LNCaP clone FGC (cell line): ENCODE results near the gene SLC30A3.
A peak's percentile ranks its signal among the peaks of the same experiment; 100 is the strongest.

ENCODE experiments used
- DNase-seq: peaks from one replicate; pipeline ENCODE4 v3.0.0-alpha.2; 2011; ENCODE audit warnings: low read depth
- H3K4me3 ChIP-seq: 2 replicates; pipeline ENCODE4 v1.5.1; 2011; ENCODE audit warnings: mild to moderate bottlenecking, low read depth, low read length, control low read depth
- CTCF ChIP-seq: IDR thresholded peaks from 2 replicates; pipeline ENCODE4 v1.5.1; 2012; ENCODE audit warnings: mild to moderate bottlenecking; ENCODE audit not compliant: control insufficient read depth, insufficient read depth; ENCODE audit errors: extremely low read depth

Gene SLC30A3

GRCh38 chr2:27249159-27249890, 13.5 kb downstream of the SLC30A3 start:
- no peak overlapping the region for H3K4me3 ChIP-seq
- peak; percentile 27 for DNase-seq
- no peak for TF ChIP-seq CTCF

GRCh38 chr2:27247893-27248292, 15.0 kb downstream of the SLC30A3 start:
- TF ChIP-seq CTCF = no peak

GRCh38 chr2:27245626-27246025, 17.2 kb downstream of the SLC30A3 start:
- no peak for TF ChIP-seq CTCF
- H3K4me3 ChIP-seq = no peak overlapping the region
- DNase-seq = no peak

More at GRCh38 chr2:27247893-27248292, 15.0 kb downstream of the SLC30A3 start:
- DNase-seq = no peak
- H3K4me3 ChIP-seq = no peak overlapping the region

- no peak overlapping the region for H3K4me3 ChIP-seq
- no peak for TF ChIP-seq CTCF
- DNase-seq = no peak
These were observed 17.7 kb downstream of the SLC30A3 start for GRCh38 chr2:27245116-27245515.

GRCh38 chr2:27243391-27244130, 19.3 kb downstream of the SLC30A3 start:
- TF ChIP-seq CTCF = no peak
- no peak overlapping the region for H3K4me3 ChIP-seq
- no peak for DNase-seq

GRCh38 chr2:27242614-27242951, 20.3 kb downstream of the SLC30A3 start:
- TF ChIP-seq CTCF = no peak
- no peak overlapping the region for H3K4me3 ChIP-seq
- no peak for DNase-seq
